ENCODE results near the gene LMF1.

Gene LMF1

DNA sequence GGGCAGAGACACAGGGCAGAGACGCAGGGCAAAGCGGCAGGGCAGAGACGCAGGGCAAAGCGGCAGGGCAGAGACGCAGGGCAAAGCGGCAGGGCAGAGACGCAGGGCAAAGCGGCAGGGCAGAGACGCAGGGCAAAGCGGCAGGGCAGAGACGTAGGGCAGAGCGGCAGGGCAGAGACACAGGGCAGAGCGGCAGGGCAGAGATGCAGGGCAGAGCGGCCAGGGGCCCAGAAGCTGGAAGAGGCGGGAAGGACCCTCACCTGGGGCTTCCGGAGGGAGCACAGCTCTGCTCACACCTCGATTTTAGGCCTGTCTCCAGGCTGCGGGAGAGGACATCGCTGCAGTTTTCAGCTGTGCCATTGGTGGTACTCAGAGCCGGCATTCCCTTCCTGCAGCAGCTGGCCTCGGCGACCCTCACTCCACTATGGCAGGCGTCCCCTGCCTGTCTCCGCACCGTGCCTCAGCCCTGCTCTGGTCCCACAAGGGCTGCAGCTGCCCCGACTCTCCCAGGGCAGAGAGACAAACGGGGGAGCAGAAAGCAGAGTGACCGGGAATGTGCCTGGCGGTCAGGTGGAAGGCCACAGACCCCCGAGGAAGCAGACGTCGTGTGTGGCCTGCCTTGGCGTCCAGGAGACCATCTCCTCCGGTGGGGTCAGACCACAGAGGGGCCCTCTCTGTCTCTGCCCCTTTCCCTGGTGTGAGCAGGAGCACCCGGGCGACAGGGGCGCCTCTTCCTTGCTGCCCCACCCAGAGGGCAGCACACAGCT is 40.7 kb upstream of the LMF1 start:
- no peak overlapping the region for H3K4me3 ChIP-seq (ENCODE audit: low read depth, low read length)
- H3K27ac ChIP-seq (ENCODE audit: low read depth, low read length): no peak overlapping the region
- no peaks in the 10 kb centered on the region for H3K36me3 ChIP-seq (ENCODE audit: control insufficient read depth, insufficient read depth, low read length)
- H3K4me1 ChIP-seq (ENCODE audit: control insufficient read depth, insufficient read depth, low read length): no peaks in the 10 kb centered on the region
- no peaks in the 10 kb centered on the region for H3K27me3 ChIP-seq (ENCODE audit: control insufficient read depth, insufficient read depth, low read length)
- no peak overlapping the region for H3K9ac ChIP-seq (ENCODE audit: low read depth, low read length)
- no peaks in the 10 kb centered on the region for H3K9me3 ChIP-seq (ENCODE audit: control insufficient read depth, insufficient read depth, low read length)

DNA sequence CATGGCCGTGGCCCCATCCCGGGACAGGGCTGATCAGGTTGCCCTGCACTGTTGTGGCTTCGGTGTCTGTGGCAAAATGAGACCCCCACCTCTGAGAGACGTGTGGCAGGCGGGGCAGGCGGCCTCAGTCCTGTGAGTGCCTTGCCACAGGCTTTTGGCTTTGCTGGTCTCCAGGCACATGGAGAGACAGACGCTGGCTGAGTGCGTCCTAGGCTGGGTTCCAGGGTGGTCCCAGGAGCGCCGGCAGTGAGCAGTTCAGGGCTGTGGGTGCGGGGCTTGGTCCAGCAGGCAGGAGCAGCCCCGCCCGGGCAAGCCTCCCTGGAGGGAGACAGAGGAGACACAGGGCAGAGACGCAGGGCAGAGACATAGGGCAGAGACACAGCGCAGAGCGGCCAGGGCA is 40.0 kb upstream of the LMF1 start:
- Histone ChIP-seq H3K36me3 (ENCODE audit: control insufficient read depth, insufficient read depth, low read length) (no peaks in the 10 kb centered on the region), H3K9me3 (ENCODE audit: control insufficient read depth, insufficient read depth, low read length) (no peaks in the 10 kb centered on the region), H3K9ac (ENCODE audit: low read depth, low read length) (no peak overlapping the region), H3K4me3 (ENCODE audit: low read depth, low read length) (no peak overlapping the region), H3K27ac (ENCODE audit: low read depth, low read length) (no peak overlapping the region), H3K4me1 (ENCODE audit: control insufficient read depth, insufficient read depth, low read length) (no peaks in the 10 kb centered on the region), H3K27me3 (ENCODE audit: control insufficient read depth, insufficient read depth, low read length) (no peaks in the 10 kb centered on the region)

DNA sequence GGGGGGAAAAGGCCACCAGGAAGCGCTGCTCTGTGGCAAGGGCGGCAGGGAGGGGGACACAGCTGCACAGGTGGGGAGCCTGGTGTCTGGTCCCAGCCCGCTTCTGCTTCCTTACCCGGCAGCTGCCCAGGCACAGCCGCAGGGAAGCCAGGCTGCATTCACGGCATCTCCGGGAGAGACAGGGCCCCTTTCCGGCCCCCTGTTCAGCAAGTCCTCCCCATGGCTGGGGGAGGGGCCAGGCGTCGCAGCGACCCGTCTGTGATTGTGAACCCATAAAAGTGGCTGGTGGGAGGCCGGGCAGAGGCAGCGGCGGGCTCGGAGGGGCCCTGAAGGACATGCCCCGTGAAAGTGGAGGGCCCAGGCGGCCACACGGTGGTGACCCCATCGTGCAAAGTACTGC is 39.5 kb upstream of the LMF1 start:
- Histone ChIP-seq H3K4me3 (ENCODE audit: low read depth, low read length) (no peak overlapping the region), H3K9me3 (ENCODE audit: control insufficient read depth, insufficient read depth, low read length) (no peaks in the 10 kb centered on the region), H3K9ac (ENCODE audit: low read depth, low read length) (no peak overlapping the region), H3K27me3 (ENCODE audit: control insufficient read depth, insufficient read depth, low read length) (no peaks in the 10 kb centered on the region), H3K27ac (ENCODE audit: low read depth, low read length) (no peak overlapping the region), H3K4me1 (ENCODE audit: control insufficient read depth, insufficient read depth, low read length) (no peaks in the 10 kb centered on the region), H3K36me3 (ENCODE audit: control insufficient read depth, insufficient read depth, low read length) (no peaks in the 10 kb centered on the region)

DNA sequence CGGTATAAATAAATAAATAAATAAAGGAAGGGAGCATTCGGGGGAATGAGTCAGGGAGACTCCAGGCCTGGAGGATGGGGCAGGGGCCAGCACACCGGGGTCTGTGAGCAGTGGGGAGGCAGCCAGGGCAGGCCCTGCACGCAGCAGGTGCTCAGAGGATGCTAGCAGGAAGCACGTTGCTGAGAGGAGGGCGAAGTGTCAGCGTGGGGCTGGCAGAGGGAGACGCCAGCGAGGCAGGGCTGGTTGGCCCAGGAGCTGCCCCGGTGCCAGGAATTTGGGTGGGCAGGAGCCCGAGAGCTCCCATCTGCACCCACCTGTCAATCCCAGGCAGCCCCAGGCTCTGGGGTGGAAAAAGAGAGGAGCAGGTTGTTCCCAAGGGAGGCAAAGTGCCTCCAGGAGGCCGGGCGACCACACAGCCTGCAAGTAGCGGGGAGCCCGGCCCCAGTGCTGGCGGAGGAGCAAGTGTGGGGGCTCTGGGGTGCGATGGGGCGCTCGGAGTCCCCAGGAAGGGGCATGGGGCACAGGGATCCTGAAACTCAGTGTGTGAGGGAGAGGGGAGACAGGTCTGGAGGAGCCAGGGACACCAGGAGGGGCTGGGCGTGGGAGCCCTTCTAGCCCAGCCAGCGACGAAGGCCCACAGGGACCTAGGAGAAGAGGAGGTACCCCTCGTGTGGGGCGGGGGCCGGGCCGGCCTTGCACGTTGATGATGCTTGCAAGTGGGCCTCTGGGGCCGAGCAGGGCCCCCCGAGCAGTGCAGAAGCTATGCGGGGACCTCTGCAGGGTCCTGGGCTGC is 38.8 kb upstream of the LMF1 start:
- Histone ChIP-seq H3K27ac (ENCODE audit: low read depth, low read length) (no peak overlapping the region), H3K27me3 (ENCODE audit: control insufficient read depth, insufficient read depth, low read length) (no peaks in the 10 kb centered on the region)

DNA sequence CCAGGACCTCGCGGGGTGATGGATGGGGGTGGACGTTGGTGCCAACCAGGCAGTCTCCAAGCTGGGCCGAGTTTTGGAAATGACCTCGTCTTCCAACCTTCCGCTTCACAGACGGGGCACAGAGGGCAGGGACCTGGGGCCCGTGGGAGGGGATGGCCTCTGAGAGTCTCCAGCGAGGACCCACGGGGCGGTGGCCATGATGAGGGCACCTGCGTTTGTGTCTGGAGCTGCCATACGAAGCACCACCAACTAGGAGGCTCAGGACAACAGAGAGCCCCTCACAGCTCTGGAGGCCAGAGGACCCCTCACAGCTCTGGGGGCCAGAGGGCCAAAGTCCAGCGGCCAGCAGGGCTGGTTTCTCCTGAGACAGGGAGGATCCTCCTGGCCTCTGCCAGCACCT is 37.3 kb upstream of the LMF1 start:
- Histone ChIP-seq H3K4me1 (ENCODE audit: control insufficient read depth, insufficient read depth, low read length) (no peaks in the 10 kb centered on the region), H3K9me3 (ENCODE audit: control insufficient read depth, insufficient read depth, low read length) (no peaks in the 10 kb centered on the region), H3K36me3 (ENCODE audit: control insufficient read depth, insufficient read depth, low read length) (no peaks in the 10 kb centered on the region), H3K27me3 (ENCODE audit: control insufficient read depth, insufficient read depth, low read length) (no peaks in the 10 kb centered on the region), H3K4me3 (ENCODE audit: low read depth, low read length) (no peak overlapping the region), H3K27ac (ENCODE audit: low read depth, low read length) (no peak overlapping the region), H3K9ac (ENCODE audit: low read depth, low read length) (no peak overlapping the region)

More for the DNA sequence above, 38.8 kb upstream of the LMF1 start:
- H3K4me1 ChIP-seq (ENCODE audit: control insufficient read depth, insufficient read depth, low read length): no peaks in the 10 kb centered on the region
- H3K9me3 ChIP-seq (ENCODE audit: control insufficient read depth, insufficient read depth, low read length): no peaks in the 10 kb centered on the region
- H3K36me3 ChIP-seq (ENCODE audit: control insufficient read depth, insufficient read depth, low read length): no peaks in the 10 kb centered on the region
- H3K9ac ChIP-seq (ENCODE audit: low read depth, low read length): no peak overlapping the region
- H3K4me3 ChIP-seq (ENCODE audit: low read depth, low read length): no peak overlapping the region

DNA sequence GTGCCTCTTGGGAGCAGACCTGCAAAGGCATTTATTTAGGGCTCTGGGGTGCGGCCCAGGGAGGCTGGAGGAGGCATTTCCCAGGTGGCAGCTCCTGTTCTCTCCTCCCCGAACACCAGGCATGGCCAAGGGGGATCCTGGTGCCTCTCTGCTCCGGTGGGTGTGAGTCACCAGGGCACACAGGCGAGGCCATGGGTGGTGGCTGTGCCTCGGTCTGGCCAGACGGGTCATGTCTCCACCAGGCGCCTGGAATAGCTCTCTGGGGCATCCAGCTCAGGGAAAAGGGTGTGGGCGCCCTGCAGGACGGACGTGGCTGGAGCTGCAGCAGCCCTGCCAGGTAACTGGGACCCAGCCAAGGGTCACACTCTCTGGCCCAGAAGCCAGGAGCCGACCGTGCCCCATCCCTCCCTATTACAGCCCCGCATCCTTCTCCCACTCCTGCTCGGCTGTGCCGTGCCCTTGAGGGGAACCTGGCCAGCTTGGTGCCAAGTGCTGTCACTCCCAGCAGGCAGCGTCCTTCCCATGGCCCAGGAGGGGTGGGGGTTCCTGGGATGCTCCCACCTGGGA is 36.6 kb upstream of the LMF1 start:
- Histone ChIP-seq H3K4me3 (ENCODE audit: low read depth, low read length) (no peak overlapping the region), H3K27ac (ENCODE audit: low read depth, low read length) (no peak overlapping the region), H3K4me1 (ENCODE audit: control insufficient read depth, insufficient read depth, low read length) (no peaks in the 10 kb centered on the region), H3K36me3 (ENCODE audit: control insufficient read depth, insufficient read depth, low read length) (no peaks in the 10 kb centered on the region), H3K9ac (ENCODE audit: low read depth, low read length) (no peak overlapping the region), H3K27me3 (ENCODE audit: control insufficient read depth, insufficient read depth, low read length) (no peaks in the 10 kb centered on the region), H3K9me3 (ENCODE audit: control insufficient read depth, insufficient read depth, low read length) (no peaks in the 10 kb centered on the region)

DNA sequence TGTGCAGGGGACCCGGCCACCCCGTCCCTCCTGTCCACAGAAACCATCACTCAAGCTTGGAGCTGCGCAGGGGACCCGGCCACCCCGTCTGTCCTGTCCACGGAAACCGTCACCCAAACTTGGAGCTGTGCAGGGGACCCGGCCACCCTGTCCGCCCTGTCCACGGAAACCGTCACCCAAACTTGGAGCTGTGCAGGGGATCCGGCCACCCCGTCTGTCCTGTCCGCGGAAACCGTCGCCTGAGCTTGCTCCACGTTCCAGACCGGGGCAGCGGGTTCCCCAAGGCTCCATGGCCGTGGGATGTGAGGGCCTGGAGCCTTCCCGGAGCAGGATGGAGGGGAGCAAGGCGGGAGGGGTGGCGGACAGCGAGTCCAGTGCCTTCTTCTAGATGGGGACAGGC is 36.0 kb upstream of the LMF1 start:
- Histone ChIP-seq H3K27ac (ENCODE audit: low read depth, low read length) (no peak overlapping the region), H3K9me3 (ENCODE audit: control insufficient read depth, insufficient read depth, low read length) (no peaks in the 10 kb centered on the region), H3K27me3 (ENCODE audit: control insufficient read depth, insufficient read depth, low read length) (no peaks in the 10 kb centered on the region), H3K36me3 (ENCODE audit: control insufficient read depth, insufficient read depth, low read length) (no peaks in the 10 kb centered on the region), H3K9ac (ENCODE audit: low read depth, low read length) (no peak overlapping the region), H3K4me3 (ENCODE audit: low read depth, low read length) (no peak overlapping the region), H3K4me1 (ENCODE audit: control insufficient read depth, insufficient read depth, low read length) (no peaks in the 10 kb centered on the region)

DNA sequence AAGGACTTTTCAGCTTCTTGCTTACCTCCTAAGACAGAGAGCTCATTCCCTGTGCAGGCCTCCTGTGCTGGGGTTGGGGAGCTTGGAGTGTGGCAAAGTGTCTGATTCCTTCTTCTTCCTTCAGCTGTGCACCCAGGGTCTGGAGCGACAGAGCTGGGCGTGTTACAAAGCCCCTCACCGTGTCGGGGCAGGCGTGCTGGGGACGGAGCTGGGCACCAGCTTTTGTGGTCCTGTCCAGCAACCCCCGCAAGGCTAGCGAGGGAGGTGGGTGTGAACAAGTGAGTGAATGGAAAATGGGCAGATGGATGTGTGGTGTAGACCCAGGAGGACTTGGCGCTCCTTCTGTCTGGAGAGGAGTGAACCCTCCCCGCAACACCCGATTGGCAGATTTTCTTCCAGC is 34.5 kb upstream of the LMF1 start:
- Histone ChIP-seq H3K9ac (ENCODE audit: low read depth, low read length) (no peak overlapping the region), H3K4me3 (ENCODE audit: low read depth, low read length) (no peak overlapping the region), H3K27me3 (ENCODE audit: control insufficient read depth, insufficient read depth, low read length) (no peaks in the 10 kb centered on the region), H3K4me1 (ENCODE audit: control insufficient read depth, insufficient read depth, low read length) (no peaks in the 10 kb centered on the region), H3K36me3 (ENCODE audit: control insufficient read depth, insufficient read depth, low read length) (no peaks in the 10 kb centered on the region), H3K9me3 (ENCODE audit: control insufficient read depth, insufficient read depth, low read length) (no peaks in the 10 kb centered on the region), H3K27ac (ENCODE audit: low read depth, low read length) (no peak overlapping the region)

DNA sequence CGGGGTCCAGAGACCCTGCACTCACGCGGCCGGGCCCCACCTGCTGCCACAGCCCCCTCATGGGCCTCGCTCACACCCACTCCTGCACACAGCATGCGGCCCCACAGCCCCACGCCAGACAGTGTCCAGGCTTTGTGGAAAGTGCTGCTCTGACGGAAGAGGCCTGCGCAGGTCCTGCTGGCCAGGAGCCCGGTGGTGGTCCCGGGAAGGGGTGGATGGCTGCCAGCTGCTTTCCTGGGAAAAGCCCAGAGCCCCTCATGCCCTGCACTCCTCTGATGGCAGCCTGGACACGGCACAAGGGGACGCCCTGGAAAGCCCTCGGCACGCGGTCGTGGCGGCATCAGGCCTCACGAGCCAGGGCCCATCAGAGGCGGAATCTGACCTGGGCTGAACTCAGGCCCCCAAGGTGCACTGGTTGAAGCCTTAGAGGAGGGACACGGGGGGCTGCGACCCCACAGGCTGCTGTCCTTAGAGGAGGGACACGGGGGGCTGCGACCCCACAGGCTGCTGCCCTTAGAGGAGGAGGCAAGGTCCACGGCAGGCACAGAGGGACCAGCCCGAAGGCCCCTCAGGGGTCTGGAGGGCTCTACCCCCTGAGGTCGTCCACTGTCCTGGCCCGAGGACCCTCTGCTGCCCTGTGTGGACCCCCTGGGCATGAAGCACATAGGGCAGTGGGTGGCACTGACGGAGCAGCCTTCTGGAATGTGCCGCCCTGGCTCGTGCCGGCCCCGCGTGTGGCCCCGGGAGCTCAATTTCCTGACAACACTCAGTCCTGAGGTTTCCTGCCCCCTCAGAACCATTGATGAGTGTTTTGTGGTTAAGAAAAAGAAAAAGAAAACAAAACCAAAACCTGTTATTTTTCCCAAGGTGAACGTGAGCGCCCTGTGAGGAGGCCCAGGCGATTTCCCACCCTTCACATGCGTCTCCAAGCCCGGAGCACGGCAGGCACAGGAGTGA is 32.9 kb upstream of the LMF1 start:
- Histone ChIP-seq H3K9ac (ENCODE audit: low read depth, low read length) (no peak overlapping the region), H3K9me3 (ENCODE audit: control insufficient read depth, insufficient read depth, low read length) (no peaks in the 10 kb centered on the region), H3K27ac (ENCODE audit: low read depth, low read length) (no peak overlapping the region), H3K27me3 (ENCODE audit: control insufficient read depth, insufficient read depth, low read length) (no peaks in the 10 kb centered on the region), H3K4me1 (ENCODE audit: control insufficient read depth, insufficient read depth, low read length) (no peaks in the 10 kb centered on the region), H3K4me3 (ENCODE audit: low read depth, low read length) (no peak overlapping the region), H3K36me3 (ENCODE audit: control insufficient read depth, insufficient read depth, low read length) (no peaks in the 10 kb centered on the region)

DNA sequence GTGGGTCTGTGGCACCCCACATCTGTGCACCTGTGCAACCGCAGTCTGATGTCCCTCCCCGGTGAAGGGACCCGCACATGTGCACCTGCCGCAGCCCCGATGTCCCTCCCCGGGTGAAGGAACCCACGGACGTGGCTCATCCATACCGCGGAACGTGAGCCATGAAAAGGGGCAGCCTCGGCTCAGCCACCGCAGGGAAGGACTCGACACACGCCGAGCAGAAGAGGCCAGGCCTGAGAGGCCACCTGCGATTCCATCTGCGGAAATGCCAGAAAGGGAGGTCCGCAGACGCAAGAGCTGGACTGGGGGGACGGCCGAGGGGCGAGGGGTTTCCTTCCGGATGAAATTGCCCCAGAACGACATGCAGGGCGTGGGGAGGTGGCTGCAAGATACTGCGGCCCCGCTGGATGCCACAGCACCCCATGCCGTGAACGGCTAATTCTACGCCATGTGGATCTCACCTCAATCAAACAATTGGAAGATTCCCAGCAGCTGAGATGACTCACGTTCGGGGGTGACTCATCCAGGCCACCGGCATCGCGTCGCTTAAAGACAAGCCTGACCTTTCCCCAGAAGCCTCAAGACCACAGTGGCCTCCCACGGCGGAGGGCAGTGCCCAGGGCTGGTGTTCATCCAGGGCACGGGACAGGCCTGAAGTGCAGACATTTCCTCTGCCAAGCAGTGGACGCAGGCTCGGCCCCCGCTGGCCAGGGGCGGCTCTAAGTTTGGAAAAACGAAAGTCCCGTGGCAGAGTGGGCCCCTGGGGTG is 31.8 kb upstream of the LMF1 start:
- Histone ChIP-seq H3K9ac (ENCODE audit: low read depth, low read length) (no peak overlapping the region), H3K27me3 (ENCODE audit: control insufficient read depth, insufficient read depth, low read length) (no peaks in the 10 kb centered on the region), H3K36me3 (ENCODE audit: control insufficient read depth, insufficient read depth, low read length) (no peaks in the 10 kb centered on the region), H3K9me3 (ENCODE audit: control insufficient read depth, insufficient read depth, low read length) (no peaks in the 10 kb centered on the region), H3K27ac (ENCODE audit: low read depth, low read length) (no peak overlapping the region), H3K4me1 (ENCODE audit: control insufficient read depth, insufficient read depth, low read length) (no peaks in the 10 kb centered on the region; the same call in 1 of the 2 replicates), H3K4me3 (ENCODE audit: low read depth, low read length) (no peak overlapping the region)
